ENCODE data around the gene LCN9.
"Not testable (repeated sequence)": the region's sequence is repeated elsewhere in the genome, so short reads cannot be mapped to it uniquely, and the experiment has no call there.

LCN9 gene

GRCh38 chr9:135648494-135649410, 14.4 kb upstream of the LCN9 start:
- no peak for DNase-seq

GRCh38 chr9:135649508-135649907, 13.6 kb upstream of the LCN9 start:
- DNase-seq, result no peak

GRCh38 chr9:135650408-135650807, 12.7 kb upstream of the LCN9 start:
- no peak for DNase-seq

GRCh38 chr9:135655317-135655716, 7.8 kb upstream of the LCN9 start:
- DNase-seq, result no peak

GRCh38 chr9:135657416-135657815, 5.7 kb upstream of the LCN9 start:
- DNase-seq, result no peak

GRCh38 chr9:135659252-135659651, 3.9 kb upstream of the LCN9 start:
- no peak for DNase-seq

- DNase-seq, result no peak
Observed at GRCh38 chr9:135660407-135660806, 2.7 kb upstream of the LCN9 start.

- no peak for DNase-seq
Observed at GRCh38 chr9:135661816-135662560, 1.1 kb upstream of the LCN9 start.

GRCh38 chr9:135663451-135663770, 302 bp downstream of the LCN9 start:
- no peak for DNase-seq

- DNase-seq, result no peak
Observed at GRCh38 chr9:135663857-135664256, 748 bp downstream of the LCN9 start.

GRCh38 chr9:135664266-135664665, 1.2 kb downstream of the LCN9 start:
- DNase-seq, result no peak

- DNase-seq, result no peak
Observed at GRCh38 chr9:135664801-135665794, 2.0 kb downstream of the LCN9 start.

GRCh38 chr9:135665795-135666189, 2.7 kb downstream of the LCN9 start:
- DNase-seq, result no peak

- DNase-seq, result no peak
Observed at GRCh38 chr9:135666534-135667462, 3.7 kb downstream of the LCN9 start.

- no peak for DNase-seq
Observed at GRCh38 chr9:135667463-135668001, 4.4 kb downstream of the LCN9 start.

GRCh38 chr9:135669018-135669417, 5.9 kb downstream of the LCN9 start:
- not testable (repeated sequence) for DNase-seq

- no peak for DNase-seq
Observed at GRCh38 chr9:135669616-135670285, 6.6 kb downstream of the LCN9 start.

GRCh38 chr9:135670721-135671590, 7.8 kb downstream of the LCN9 start:
- DNase-seq, result no peak

- no peak for DNase-seq
Observed at GRCh38 chr9:135671591-135672041, 8.5 kb downstream of the LCN9 start.

- not testable (repeated sequence) for DNase-seq
Observed at GRCh38 chr9:135672786-135673185, 9.7 kb downstream of the LCN9 start.
